Panc1 (cell line): ENCODE data around the gene LRRC25.

ENCODE experiments used
- CTCF ChIP-seq: fragments of 450-650 bp; IDR thresholded peaks from 2 replicates; pipeline ENCODE4 v1.5.1; 2017; ENCODE audit warnings: mild to moderate bottlenecking
- POLR2AphosphoS5 ChIP-seq: IDR thresholded peaks from 2 replicates; pipeline ENCODE4 v1.6.1; 2012; ENCODE audit warnings: mild to moderate bottlenecking, low read depth, low read length, moderate library complexity
- REST ChIP-seq, 2 experiments: IDR thresholded peaks; 2 replicates each; pipeline ENCODE4 v1.6.1; 2011 to 2012; ENCODE audit warnings: low read depth in 2 of 2, control low read depth in 1 of 2, low read length in 1 of 2, mild to moderate bottlenecking in 1 of 2, moderate library complexity in 1 of 2; ENCODE audit not compliant: insufficient read depth in 1 of 2
- SIN3A ChIP-seq: IDR thresholded peaks from 2 replicates; pipeline ENCODE4 v1.6.1; 2012; ENCODE audit warnings: low read depth, mild to moderate bottlenecking, low read length, moderate library complexity, borderline replicate concordance; ENCODE audit not compliant: insufficient read depth
- TCF7L2 ChIP-seq: IDR thresholded peaks from 2 replicates; pipeline ENCODE4 v1.6.1; 2011; ENCODE audit warnings: mild to moderate bottlenecking, low read depth, low read length, inconsistent platforms

GRCh38 chr19:18348171-18348570 lies 49.3 kb downstream of the LRRC25 start:
- TF ChIP-seq CTCF, result no peak
- TF ChIP-seq POLR2AphosphoS5, result no peak
- no peak for TF ChIP-seq SIN3A
- no peak for TF ChIP-seq TCF7L2
- no peak for TF ChIP-seq REST (IDR thresholded peaks at IDR 0.05; ENCODE audit: insufficient read depth in 1 of 2, low read depth in 2 of 2, low read length in 1 of 2)
